H1 (cell line): Measurements from ENCODE around the gene ARMH1. TPM values are rescaled to one million over a fixed set of nuclear protein-coding genes. Genes with fewer than 3 reads are reported as not detected.

Experiments
- CTCF ChIA-PET: fragments of 300-600 bp; sonication (Branson Sonifier 250); formaldehyde crosslinking; loops from one replicate; lab custom pipeline; 2021; ENCODE audit not compliant: partially characterized antibody; lab: Charles Lee
- POLR2A ChIA-PET: fragments of 300-600 bp; sonication (Branson Sonifier 250); formaldehyde crosslinking; loops from one replicate; lab custom pipeline; 2021; ENCODE audit warnings: inconsistent platforms; ENCODE audit not compliant: partially characterized antibody; lab: Charles Lee
- DNase-seq, 2 experiments: peaks; one replicate each; pipeline versions ENCODE4 v3.0.0 to v3.0.0-alpha.2; 2010 to 2022; ENCODE audit warnings: low spot score in 2 of 2, low read depth in 1 of 2, mixed read lengths in 1 of 2
- FAIRE-seq: peaks from 2 replicates; lab custom pipeline; 2011; peaks lifted over from hg19 to GRCh38; lab: Jason Lieb, UNC
- H2AFZ ChIP-seq: 2 replicates; pipeline ENCODE4 v1.8.1; 2012; ENCODE audit warnings: low read length, inconsistent platforms
- H2AK5ac ChIP-seq: 2 replicates; pipeline ENCODE4 v1.6.1; 2013; ENCODE audit warnings: low read depth, low read length
- H2BK120ac ChIP-seq: replicated peaks from 2 replicates; pipeline ENCODE3; 2013; ENCODE audit warnings: low read depth, low read length, inconsistent platforms
- H2BK12ac ChIP-seq: 2 replicates; pipeline ENCODE4 v1.6.1; 2013; ENCODE audit warnings: low read depth, low read length
- H2BK15ac ChIP-seq: 2 replicates; pipeline ENCODE4 v1.6.1; 2013; ENCODE audit warnings: low read length
- H2BK20ac ChIP-seq: 2 replicates; pipeline ENCODE4 v1.6.1; 2013; ENCODE audit warnings: low read length
- H2BK5ac ChIP-seq: 2 replicates; pipeline ENCODE4 v1.6.1; 2013; ENCODE audit warnings: low read depth, low read length
- H3K14ac ChIP-seq: 2 replicates; pipeline ENCODE4 v1.6.1; 2013; ENCODE audit warnings: inconsistent platforms; ENCODE audit not compliant: insufficient read length
- H3K18ac ChIP-seq: 2 replicates; pipeline ENCODE4 v1.6.1; 2013; ENCODE audit warnings: low read length; ENCODE audit errors: extremely low read depth
- H3K23ac ChIP-seq: 2 replicates; pipeline ENCODE4 v1.6.1; 2013; ENCODE audit warnings: inconsistent platforms; ENCODE audit not compliant: insufficient read length
- H3K23me2 ChIP-seq: 2 replicates; pipeline ENCODE4 v1.6.1; 2013; ENCODE audit warnings: low read depth, low read length
- H3K27ac ChIP-seq: 2 replicates; pipeline ENCODE4 v1.6.1; 2011; ENCODE audit warnings: low read depth, low read length, inconsistent platforms
- H3K27me3 ChIP-seq, 4 experiments: replicated peaks in 1 of 4; 1 replicate in 1 of 4; 2 replicates in 3 of 4; pipeline versions ENCODE4 v1.6.1 to v1.8.1; 2011 to 2013; ENCODE audit warnings: low read length in 3 of 4, mild to moderate bottlenecking in 3 of 4, inconsistent platforms in 2 of 4, mixed read lengths in 2 of 4, moderate library complexity in 1 of 4; ENCODE audit not compliant: control insufficient read depth in 3 of 4, insufficient read depth in 3 of 4; ENCODE audit errors: extremely low read depth in 1 of 4
- H3K36me3 ChIP-seq, 4 experiments: 2 replicates each; pipeline versions ENCODE4 v1.6.1 to v1.8.1; 2011 to 2013; ENCODE audit warnings: mild to moderate bottlenecking in 4 of 4, low read length in 3 of 4, moderate library complexity in 2 of 4, control low read depth in 1 of 4, inconsistent platforms in 1 of 4; ENCODE audit not compliant: insufficient read depth in 4 of 4, control insufficient read depth in 2 of 4
- H3K4ac ChIP-seq: replicated peaks from 2 replicates; pipeline ENCODE3; 2013; ENCODE audit warnings: low read length, low read depth, mixed read lengths, inconsistent platforms; ENCODE audit not compliant: insufficient read length
- H3K4me1 ChIP-seq, 4 experiments: replicated peaks in 1 of 4; 1 replicate in 1 of 4; 2 replicates in 3 of 4; pipeline versions ENCODE4 v1.6.1 to v1.8.1; 2011 to 2013; ENCODE audit warnings: low read length in 3 of 4, inconsistent platforms in 2 of 4, mixed read lengths in 1 of 4; ENCODE audit not compliant: insufficient read depth in 4 of 4, control insufficient read depth in 3 of 4
- H3K4me2 ChIP-seq, 2 experiments: 2 replicates each; pipeline versions ENCODE4 v1.6.1 to v1.8.1; 2011 to 2013; ENCODE audit warnings: low read depth in 2 of 2, low read length in 2 of 2, control low read depth in 1 of 2, inconsistent platforms in 1 of 2, mild to moderate bottlenecking in 1 of 2; ENCODE audit not compliant: insufficient read depth in 1 of 2
- H3K4me3 ChIP-seq, 4 experiments: fragments of 200-600, 300-600 bp in 1 of 4; sonication (generic), shearing (Covaris generic), sonication (Bioruptor Twin) in 1 of 4; 2 replicates each; pipeline versions ENCODE4 v1.5.1 to v1.8.1; 2011 to 2016; ENCODE audit warnings: low read length in 4 of 4, low read depth in 3 of 4, control low read depth in 2 of 4, inconsistent platforms in 2 of 4, mild to moderate bottlenecking in 2 of 4, mixed read lengths in 1 of 4, moderate library complexity in 1 of 4; ENCODE audit not compliant: insufficient read depth in 2 of 4; ENCODE audit errors: extremely low read depth in 1 of 4
- H3K56ac ChIP-seq: replicated peaks from 2 replicates; pipeline ENCODE3; 2013; ENCODE audit warnings: low read depth, mild to moderate bottlenecking, mixed read lengths, low read length, inconsistent platforms; ENCODE audit not compliant: insufficient read length
- H3K79me1 ChIP-seq: 2 replicates; pipeline ENCODE4 v1.6.1; 2013; ENCODE audit warnings: low read depth, low read length, control low read depth
- H3K79me2 ChIP-seq, 2 experiments: 2 replicates each; pipeline versions ENCODE4 v1.6.1 to v1.8.1; 2012 to 2013; ENCODE audit warnings: low read length in 2 of 2, mild to moderate bottlenecking in 2 of 2, inconsistent platforms in 1 of 2; ENCODE audit not compliant: insufficient read depth in 2 of 2, control insufficient read depth in 1 of 2
- H3K9ac ChIP-seq, 4 experiments: replicated peaks in 1 of 4; 1 replicate in 1 of 4; 2 replicates in 3 of 4; pipeline versions ENCODE4 v1.6.1 to v1.8.1; 2011 to 2013; ENCODE audit warnings: low read depth in 3 of 4, low read length in 3 of 4, control low read depth in 2 of 4, mild to moderate bottlenecking in 2 of 4, moderate library complexity in 2 of 4, inconsistent platforms in 1 of 4; ENCODE audit errors: extremely low read depth in 1 of 4
- H3K9me3 ChIP-seq, 2 experiments: 2 replicates each; pipeline versions ENCODE4 v1.6.1 to v1.8.1; 2012 to 2013; ENCODE audit warnings: mild to moderate bottlenecking in 2 of 2, moderate library complexity in 2 of 2, control low read depth in 1 of 2, inconsistent platforms in 1 of 2, low read depth in 1 of 2, low read length in 1 of 2, mixed read lengths in 1 of 2; ENCODE audit not compliant: insufficient read depth in 2 of 2
- H4K20me1 ChIP-seq, 2 experiments: replicated peaks in 1 of 2; 2 replicates each; pipeline versions ENCODE3 to v1.8.1; 2011 to 2013; ENCODE audit warnings: inconsistent platforms in 2 of 2, low read length in 2 of 2, mild to moderate bottlenecking in 1 of 2; ENCODE audit not compliant: insufficient read depth in 2 of 2, control insufficient read depth in 1 of 2
- H4K5ac ChIP-seq: 2 replicates; pipeline ENCODE4 v1.6.1; 2013; ENCODE audit warnings: low read length, low read depth, mixed read lengths, inconsistent platforms; ENCODE audit not compliant: insufficient read length
- H4K8ac ChIP-seq: 2 replicates; pipeline ENCODE4 v1.8.0; 2013; ENCODE audit warnings: mild to moderate bottlenecking, moderate library complexity, low read length, inconsistent platforms; ENCODE audit not compliant: insufficient read depth; ENCODE audit errors: extremely low read depth
- H4K91ac ChIP-seq: replicated peaks from 2 replicates; pipeline ENCODE3; 2013; ENCODE audit warnings: low read length, mixed read lengths, inconsistent platforms; ENCODE audit not compliant: insufficient read length
- BRCA1 ChIP-seq: IDR thresholded peaks from 2 replicates; pipeline ENCODE4 v1.6.1; 2012; ENCODE audit warnings: low read depth, low read length, improper control_type of control experiment
- CTBP2 ChIP-seq: IDR thresholded peaks from 2 replicates; pipeline ENCODE4 v1.7.0; 2011; ENCODE audit warnings: borderline replicate concordance, mild to moderate bottlenecking, moderate library complexity, mixed read lengths, low read length; ENCODE audit not compliant: insufficient read depth, insufficient read length
- JUN ChIP-seq: IDR thresholded peaks from 2 replicates; pipeline ENCODE4 v1.6.1; 2011; ENCODE audit warnings: low read depth, mild to moderate bottlenecking, improper control_type of control experiment, low read length
- NANOG ChIP-seq: IDR thresholded peaks from 2 replicates; pipeline ENCODE4 v1.6.1; 2011; ENCODE audit warnings: low read length, low read depth, mild to moderate bottlenecking, inconsistent platforms; ENCODE audit not compliant: insufficient read depth, poor library complexity, severe bottlenecking
- TCF12 ChIP-seq: IDR thresholded peaks from 2 replicates; pipeline ENCODE4 v1.6.1; 2011; ENCODE audit warnings: low read depth, mild to moderate bottlenecking, low read length
- WGBS, 2 experiments: shearing (Covaris generic) in 1 of 2; methylation state at CpG; one replicate each; pipeline versions ENCODE4 v1.1.6 to v1.1.7; 2013 to 2015; ENCODE audit warnings: low lambda C conversion rate in 2 of 2, mixed read lengths in 2 of 2, inconsistent platforms in 1 of 2, low coverage in 1 of 2, missing lambda C conversion rate in 1 of 2; ENCODE audit not compliant: insufficient replicate concordance in 2 of 2, insufficient coverage in 1 of 2, insufficient read length in 1 of 2; ENCODE audit errors: extremely low coverage in 1 of 2, missing lambda C conversion rate in 1 of 2; 5-methylcytosine and 5-hydroxymethylcytosine counted together
- polyA plus RNA-seq, 7 experiments: library from polyadenylated mRNA; depleted of rRNA in 3 of 7; stranded (reverse) in 5 of 7; unstranded in 2 of 7; fragments of >200 nt in 5 of 7; fragments of 200-250 nt in 2 of 7; gene quantifications; 1 replicate in 5 of 7; 2 replicates in 1 of 7; 4 replicates in 1 of 7; pipeline versions ENCODE4 v1.2.1 to v1.2.3, GENCODE V29; 2011 to 2013; ENCODE audit warnings: missing spikeins in 2 of 7, mixed read lengths in 2 of 7
- total RNA-seq: library from RNA; stranded (reverse); fragmentation: NEBNext Ultra II Directional; extraction: Animal tissue kit (Norgen Biotek cat#: 25700); gene quantifications from 2 replicates; pipeline ENCODE4 v1.2.1, GENCODE V29; 2021

Gene ARMH1
- total and polyA plus RNA-seq, 2 of the 8 experiments (the other 6 are each of a cell fraction or from before 2014, with no cell fraction given) = 0.82 to 0.85 TPM

- Histone ChIP-seq H2BK15ac (0 out of 2 replicates have a peak overlapping the region, but pooled peaks have one; percentile 88), H3K79me2 (no peaks in the 10 kb centered on the region), H3K9ac (no peak overlapping the region), H3K36me3 (no peaks in the 10 kb centered on the region)
- no peak for FAIRE-seq
- no peak for TF ChIP-seq TCF12
- no peak for TF ChIP-seq BRCA1
- no peak for TF ChIP-seq JUN
- TF ChIP-seq NANOG = no peak
- no peak for TF ChIP-seq CTBP2
- TF ChIP-seq, all 59 proteins: peak for 0
- H4K91ac ChIP-seq = no peak overlapping the region
- no peak overlapping the region for H4K8ac ChIP-seq
- no peak overlapping the region for H2BK5ac ChIP-seq
- H2BK120ac ChIP-seq = no peak overlapping the region
- 71% methylated on average over 1 of the region's 1 CpG; no CpG with 5 or more reads in 1 of the 2 experiments for WGBS, 2 experiments
- H3K4me1 ChIP-seq = peaks cover 0 to 3% (median 0%) of the 10 kb centered on the region in 4 experiments; a peak in 2 of 7 replicates
- no peak overlapping the region for H3K18ac ChIP-seq
- H4K20me1 ChIP-seq = no peaks in the 10 kb centered on the region
- POLR2A ChIA-PET = interaction anchor here (0.7 to 22.5 kb wide), 5 partner anchors 11 to 87 kb away, joined by 3 to 428 read pairs (median 3); partner anchors contain the start of genes BEST4, PLK3 and RPS8
- H3K4ac ChIP-seq = no peak overlapping the region
- CTCF ChIA-PET = interaction anchor here (0.7 to 10.5 kb wide), 6 partner anchors 12 to 88 kb away, joined by 4 to 107 read pairs (median 28); partner anchors contain the start of genes BEST4, BTBD19 and RPS8
- no peak overlapping the region for H3K23ac ChIP-seq
- H2AFZ ChIP-seq = 0 out of 2 replicates have a peak overlapping the region, but pooled peaks have one; percentile 14
- H2BK20ac ChIP-seq = no peak overlapping the region
- no peak overlapping the region for H3K56ac ChIP-seq
- H3K27ac ChIP-seq = no peak overlapping the region
- no peaks in the 10 kb centered on the region for H3K27me3 ChIP-seq
- DNase-seq = no peak
- H3K4me2 ChIP-seq = no peak overlapping the region
- H3K79me1 ChIP-seq = no peaks in the 10 kb centered on the region
- H2BK12ac ChIP-seq = no peak overlapping the region
- no peak overlapping the region for H3K14ac ChIP-seq
- H4K5ac ChIP-seq = no peak overlapping the region
- H3K23me2 ChIP-seq = no peaks in the 10 kb centered on the region
- H3K4me3 ChIP-seq = no peak overlapping the region
- H2AK5ac ChIP-seq = no peak overlapping the region
- H3K9me3 ChIP-seq = peaks cover 0 to 5% of the 10 kb centered on the region in 2 experiments; a peak in 1 of 4 replicates
These were observed 58.9 kb downstream of the ARMH1 start for GRCh38 chr1:44733365-44733764.
